ENCODE data around the gene PIAS1. TPM values are rescaled to one million over a fixed set of nuclear protein-coding genes. Genes with fewer than 3 reads are reported as not detected.

PIAS1 gene
- total and polyA plus RNA-seq, 9 of the 15 experiments (the other 6 are each of a cell fraction or from before 2014, with no cell fraction given) = 18.0 to 59.1 (median 28.5) TPM

DNA sequence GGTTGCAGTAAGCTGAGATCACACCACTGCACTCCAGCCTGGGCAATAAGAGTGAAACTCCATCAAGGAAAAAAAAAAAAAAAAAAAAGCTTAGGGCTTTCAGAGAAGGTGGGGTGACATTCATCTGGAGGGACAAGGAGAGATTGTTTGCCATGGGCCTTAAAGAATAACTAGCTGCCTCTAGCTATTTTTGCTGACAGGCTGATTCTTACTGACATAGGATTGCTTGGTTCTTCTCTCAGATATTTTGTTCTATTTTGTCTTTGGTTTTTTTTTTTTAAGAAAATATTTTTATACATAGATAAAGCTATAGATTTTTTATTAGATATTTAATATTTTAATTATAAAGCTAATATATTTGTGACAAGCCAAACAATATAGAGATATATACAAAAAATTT lies 24.2 kb upstream of the PIAS1 start:
- H3K27me3 ChIP-seq (ENCODE audit: control insufficient read depth in 2 of 2, insufficient read depth in 2 of 2, low read length in 2 of 2) = peaks cover 0 to 6% of the 10 kb centered on the region in 2 experiments; a peak in 3 of 5 replicates
- H4K20me1 ChIP-seq (replicated peaks; ENCODE audit: control insufficient read depth, insufficient read depth, low read length) = no peaks in the 10 kb centered on the region
- TF ChIP-seq, protein P1, sequence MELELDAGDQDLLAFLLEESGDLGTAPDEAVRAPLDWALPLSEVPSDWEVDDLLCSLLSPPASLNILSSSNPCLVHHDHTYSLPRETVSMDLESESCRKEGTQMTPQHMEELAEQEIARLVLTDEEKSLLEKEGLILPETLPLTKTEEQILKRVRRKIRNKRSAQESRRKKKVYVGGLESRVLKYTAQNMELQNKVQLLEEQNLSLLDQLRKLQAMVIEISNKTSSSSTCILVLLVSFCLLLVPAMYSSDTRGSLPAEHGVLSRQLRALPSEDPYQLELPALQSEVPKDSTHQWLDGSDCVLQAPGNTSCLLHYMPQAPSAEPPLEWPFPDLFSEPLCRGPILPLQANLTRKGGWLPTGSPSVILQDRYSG (tag; conservative IDR thresholded peaks at IDR 0.05; ENCODE audit: low read depth) = no peak
- TF ChIP-seq RHOXF2B (CRISPR knock-in tag; conservative IDR thresholded peaks at IDR 0.05) = no peak
- TF ChIP-seq MAFF (IDR thresholded peaks at IDR 0.05; ENCODE audit: low read length) = 0 out of 2 replicates have a peak, but pooled peaks have one; percentile 7
- TF ChIP-seq NUFIP1 (IDR thresholded peaks at IDR 0.05; ENCODE audit: partially characterized antibody) = no peak
- 0 out of 2 replicates have a peak, but pooled peaks have one; percentile 12 for TF ChIP-seq C11orf30 (IDR thresholded peaks at IDR 0.05; ENCODE audit: low read depth)
- TF ChIP-seq SRF (CRISPR knock-in tag; IDR thresholded peaks at IDR 0.05) = no peak
- TF ChIP-seq ZNF316 (IDR thresholded peaks at IDR 0.05) = peak; percentile 63
- in situ Hi-C loops (cut with MboI) = no loop called here
- ChIA-PET POLR2A (interaction anchor here (1.0 to 1.7 kb wide), 2 partner anchors 16 to 21 kb away, joined by 4 to 6 read pairs; no protein-coding TSS in a partner anchor), CTCF (ENCODE audit: low intra/inter-chr PET ratio) (no interaction called here)
- no peak overlapping the region for H2AFZ ChIP-seq (ENCODE audit: low read depth, low read length)
- intact Hi-C loops (cut with micrococcal nuclease) = no loop called here
- no peak for ATAC-seq
- no peaks in the 10 kb centered on the region; the same call in 1 of the 2 replicates for H3K9me3 ChIP-seq (replicated peaks; ENCODE audit: control insufficient read depth, insufficient read depth, low read depth, low read length)
- H3K9me1 ChIP-seq (ENCODE audit: control insufficient read depth, insufficient read depth, low read length) = no peaks in the 10 kb centered on the region
- no peak overlapping the region for H3K9ac ChIP-seq (ENCODE audit: insufficient read depth in 1 of 2, low read depth in 2 of 2, low read length in 2 of 2)
- no peak for DNase-seq (ENCODE audit: extremely low read depth in 1 of 4, low spot score in 3 of 4)
- no peak overlapping the region for H3K27ac ChIP-seq (ENCODE audit: extremely low read depth, low read depth, low read length)
- H3K4me2 ChIP-seq (ENCODE audit: insufficient read depth, low read length) = no peak overlapping the region
- no peak overlapping the region for H3K4me3 ChIP-seq
- no TSS peak for BruUV-seq (replicated peaks)
- no peaks in the 10 kb centered on the region; a peak in 1 of 5 replicates for H3K4me1 ChIP-seq (replicated peaks in 1 of 2; ENCODE audit: control insufficient read depth in 2 of 2, insufficient read depth in 2 of 2, low read length in 2 of 2)
- no peaks in the 10 kb centered on the region for H3K79me2 ChIP-seq (ENCODE audit: control insufficient read depth, insufficient read depth, low read length)
- no peaks in the 10 kb centered on the region for H3K36me3 ChIP-seq (ENCODE audit: control insufficient read depth, insufficient read depth, low read length)
- no peak for FAIRE-seq

Measured in K562 (cell line).